GM13977 (cell line): Measurements from ENCODE around the gene COA3.
A peak's percentile ranks its signal among the peaks of the same experiment; 100 is the strongest.

Experiments
- DNase-seq: peaks from one replicate; pipeline ENCODE4 v3.0.0; 2012; ENCODE audit warnings: low spot score
- CTCF ChIP-seq: IDR thresholded peaks from 2 replicates; pipeline ENCODE4 v1.5.1; 2012; ENCODE audit warnings: mild to moderate bottlenecking, control low read depth; ENCODE audit not compliant: insufficient read depth; ENCODE audit errors: extremely low read depth, missing control alignments
- in situ Hi-C: fragments of 300-500 bp; cut with MboI; formaldehyde crosslinking; loops from one replicate; pipeline ENCODE4 v1.12.0; 2022; ENCODE audit warnings: low sequenced_read_pairs, low pct_unique_long_range_greater_than_20kb, mixed read lengths, inconsistent platforms; ENCODE audit not compliant: unreplicated experiment

The COA3 gene

GRCh38 chr17:42783062-42783790 lies 15.3 kb downstream of the COA3 start:
- TF ChIP-seq CTCF = no peak
- no peak for DNase-seq
- in situ Hi-C loops = no loop called here

GRCh38 chr17:42782166-42783061 lies 16.1 kb downstream of the COA3 start:
- in situ Hi-C loops = no loop called here
- TF ChIP-seq CTCF = no peak
- DNase-seq = no peak

- TF ChIP-seq CTCF = no peak
- DNase-seq = no peak
- in situ Hi-C loops = no loop called here
Measured at GRCh38 chr17:42781639-42782165, 16.8 kb downstream of the COA3 start.

GRCh38 chr17:42780851-42781638 lies 17.5 kb downstream of the COA3 start:
- DNase-seq = no peak
- in situ Hi-C loops = no loop called here
- TF ChIP-seq CTCF = no peak

GRCh38 chr17:42779936-42780850 lies 18.3 kb downstream of the COA3 start, which contains the start of gene WNK4:
TSS of gene WNK4 (plus strand) at chr17:42780610. CDS start at chr17:42780699, 89 bp downstream.
- peak; percentile 65 for DNase-seq
- in situ Hi-C loops = no loop called here
- TF ChIP-seq CTCF = no peak
